Activated T-cell treated with anti-CD3 and anti-CD28 coated beads for 4 hours (primary cell): ENCODE measurements around the gene SNX11.
"Not testable (repeated sequence)": the region's sequence is repeated elsewhere in the genome, so short reads cannot be mapped to it uniquely, and the experiment has no call there.

ENCODE experiments used
- DNase-seq: peaks from one replicate; pipeline ENCODE4 v3.0.0-alpha.2; 2020

Gene SNX11, protein sequence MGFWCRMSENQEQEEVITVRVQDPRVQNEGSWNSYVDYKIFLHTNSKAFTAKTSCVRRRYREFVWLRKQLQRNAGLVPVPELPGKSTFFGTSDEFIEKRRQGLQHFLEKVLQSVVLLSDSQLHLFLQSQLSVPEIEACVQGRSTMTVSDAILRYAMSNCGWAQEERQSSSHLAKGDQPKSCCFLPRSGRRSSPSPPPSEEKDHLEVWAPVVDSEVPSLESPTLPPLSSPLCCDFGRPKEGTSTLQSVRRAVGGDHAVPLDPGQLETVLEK

DNA sequence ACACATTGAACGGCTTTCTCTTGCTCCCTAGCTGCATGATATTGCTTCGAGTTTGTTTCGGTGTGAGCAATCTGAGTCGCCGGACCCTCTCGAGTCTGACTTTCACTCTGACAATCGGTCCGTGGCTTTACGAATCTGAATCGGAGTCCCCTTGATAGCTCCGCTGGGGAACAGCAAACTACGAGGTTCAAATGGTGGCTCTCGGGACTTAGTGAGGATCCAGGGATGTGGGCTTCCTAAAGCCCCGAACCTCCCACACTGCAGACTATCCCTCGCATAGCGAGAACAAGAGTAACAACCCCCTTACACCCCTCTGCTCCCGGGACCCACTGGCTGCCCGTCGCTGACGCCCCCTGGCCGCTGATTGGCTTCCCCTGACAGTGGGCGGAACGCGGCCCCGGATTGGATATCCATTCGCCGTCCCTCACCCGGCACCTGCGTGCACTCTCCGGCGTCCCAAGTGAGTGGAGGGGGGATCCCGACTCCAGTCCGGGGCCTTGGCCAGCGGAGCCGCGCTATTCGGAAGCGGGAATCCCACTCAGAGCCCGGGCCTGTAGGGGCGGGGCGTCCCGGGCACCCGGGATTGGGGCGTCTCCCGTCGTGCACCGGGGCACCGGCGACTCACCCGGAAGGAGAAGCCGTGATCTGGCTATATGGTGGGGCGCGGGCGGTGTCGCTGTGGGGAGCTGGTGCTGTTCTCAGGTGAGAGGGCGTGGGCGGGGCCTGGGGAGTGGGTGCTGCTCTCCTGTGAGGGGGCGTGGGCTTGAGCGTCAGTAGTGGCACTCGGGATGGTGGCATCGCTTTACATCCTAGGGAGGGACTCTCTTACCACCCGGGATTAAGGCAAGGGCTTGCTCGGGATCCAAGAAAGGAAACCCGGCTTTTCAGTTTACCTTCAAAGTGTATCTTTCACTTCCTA is at the start of gene SNX11:
SNX11 (plus strand) TSS at position 630 of the 919 bp plus-strand sequence. CDS start 4,278 bp downstream, outside the sequence.
- DNase-seq, result peak; percentile 96

DNA sequence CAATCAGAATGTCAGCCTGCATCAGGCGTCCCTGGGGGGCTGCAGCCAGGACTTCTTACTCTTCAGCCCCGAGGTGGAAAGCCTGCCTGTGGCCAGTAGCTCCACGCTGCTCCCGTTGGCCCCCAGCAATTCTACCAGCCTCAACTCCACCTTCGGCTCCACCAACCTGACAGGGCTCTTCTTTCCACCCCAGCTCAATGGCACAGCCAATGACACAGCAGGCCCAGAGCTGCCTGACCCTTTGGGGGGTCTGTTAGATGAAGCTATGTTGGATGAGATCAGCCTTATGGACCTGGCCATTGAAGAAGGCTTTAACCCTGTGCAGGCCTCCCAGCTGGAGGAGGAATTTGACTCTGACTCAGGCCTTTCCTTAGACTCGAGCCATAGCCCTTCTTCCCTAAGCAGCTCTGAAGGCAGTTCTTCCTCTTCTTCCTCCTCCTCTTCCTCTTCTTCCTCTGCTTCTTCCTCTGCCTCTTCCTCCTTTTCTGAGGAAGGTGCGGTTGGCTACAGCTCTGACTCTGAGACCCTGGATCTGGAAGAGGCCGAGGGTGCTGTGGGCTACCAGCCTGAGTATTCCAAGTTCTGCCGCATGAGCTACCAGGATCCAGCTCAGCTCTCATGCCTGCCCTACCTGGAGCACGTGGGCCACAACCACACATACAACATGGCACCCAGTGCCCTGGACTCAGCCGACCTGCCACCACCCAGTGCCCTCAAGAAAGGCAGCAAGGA is 49.0 kb upstream of the SNX11 start:
- no peak for DNase-seq

DNA sequence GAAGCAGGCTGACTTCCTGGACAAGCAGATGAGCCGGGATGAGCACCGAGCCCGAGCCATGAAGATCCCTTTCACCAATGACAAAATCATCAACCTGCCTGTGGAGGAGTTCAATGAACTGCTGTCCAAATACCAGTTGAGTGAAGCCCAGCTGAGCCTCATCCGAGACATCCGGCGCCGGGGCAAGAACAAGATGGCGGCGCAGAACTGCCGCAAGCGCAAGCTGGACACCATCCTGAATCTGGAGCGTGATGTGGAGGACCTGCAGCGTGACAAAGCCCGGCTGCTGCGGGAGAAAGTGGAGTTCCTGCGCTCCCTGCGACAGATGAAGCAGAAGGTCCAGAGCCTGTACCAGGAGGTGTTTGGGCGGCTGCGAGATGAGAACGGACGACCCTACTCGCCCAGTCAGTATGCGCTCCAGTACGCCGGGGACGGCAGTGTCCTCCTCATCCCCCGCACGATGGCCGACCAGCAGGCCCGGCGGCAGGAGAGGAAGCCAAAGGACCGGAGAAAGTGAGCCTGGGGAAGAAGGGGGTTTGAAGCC is 48.4 kb upstream of the SNX11 start:
- no peak for DNase-seq

DNA sequence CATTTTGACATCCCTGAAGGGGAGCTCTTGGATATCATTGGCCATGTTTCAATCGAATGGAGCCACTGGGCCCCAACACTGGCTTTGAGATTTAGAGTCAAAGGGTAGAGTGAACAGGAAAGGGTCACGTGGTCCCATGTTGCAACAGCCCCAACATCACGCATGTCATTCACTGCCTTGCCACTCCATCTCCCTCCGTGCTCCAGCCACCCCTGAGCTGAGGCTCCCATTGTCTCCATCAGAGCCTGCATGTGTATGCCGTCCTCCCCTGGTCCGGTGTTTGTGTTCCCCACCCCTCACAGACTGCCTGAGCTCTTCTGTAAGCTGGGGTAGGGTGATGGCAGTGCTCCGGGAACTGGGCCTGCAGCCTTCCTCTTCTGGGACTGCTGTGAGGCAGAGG is 47.3 kb upstream of the SNX11 start:
- no peak for DNase-seq

DNA sequence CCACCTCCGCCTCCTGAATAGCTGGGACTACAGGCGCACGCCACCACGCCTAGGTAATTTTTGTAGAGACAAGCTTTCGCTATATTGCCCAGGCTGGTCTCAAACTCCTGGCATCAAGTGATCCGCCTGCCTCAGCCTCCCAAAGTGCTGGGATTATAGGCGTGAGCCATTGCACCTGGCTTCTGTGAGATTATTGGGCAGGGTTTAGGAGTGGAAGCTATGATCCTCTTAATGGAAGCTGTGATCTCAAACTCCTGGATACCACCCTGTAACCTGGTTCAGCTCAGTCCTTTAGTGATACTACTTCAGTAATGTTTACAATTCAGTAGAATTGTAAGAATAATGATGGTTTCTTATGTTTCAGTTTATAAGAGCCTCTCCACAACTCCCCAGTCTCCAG is 45.3 kb upstream of the SNX11 start:
- no peak for DNase-seq

DNA sequence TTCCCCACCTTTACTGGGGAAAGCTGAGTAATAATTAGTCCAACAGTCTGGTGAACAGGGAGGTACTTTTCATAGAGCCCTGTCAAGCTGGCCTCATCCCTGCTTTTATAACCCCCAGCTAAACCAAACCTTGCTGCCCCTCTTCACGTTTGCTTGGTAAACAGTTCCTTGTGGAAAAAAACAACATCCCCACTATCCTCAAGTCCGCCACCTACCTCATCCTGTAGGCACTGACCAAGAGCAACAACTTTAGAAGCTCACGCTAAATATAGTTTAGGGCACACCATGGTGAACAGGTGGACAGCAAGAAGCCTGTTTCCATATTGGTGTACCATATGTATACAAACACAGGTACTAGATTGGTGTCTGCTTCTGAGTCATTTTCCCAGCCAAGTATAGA is 42.9 kb upstream of the SNX11 start:
- DNase-seq, result no peak

DNA sequence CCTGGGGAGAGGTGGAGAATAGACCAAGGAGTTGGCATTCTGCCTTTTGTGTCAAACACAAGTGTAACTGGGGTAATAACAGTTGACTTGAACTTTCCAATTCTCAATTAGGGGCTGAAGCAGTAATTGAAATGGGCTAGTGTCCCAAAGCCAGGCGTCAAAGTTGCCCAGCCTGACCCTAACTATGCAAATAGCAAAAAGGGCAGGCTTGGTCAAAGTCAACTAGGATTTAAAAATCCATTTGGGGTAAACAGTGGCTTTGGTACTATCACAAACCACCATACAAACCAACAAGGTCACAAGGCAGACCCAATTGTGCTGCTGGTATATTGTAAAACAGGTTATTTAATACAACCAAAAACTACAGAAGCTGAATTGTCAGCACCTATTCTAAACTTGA is 41.4 kb upstream of the SNX11 start:
- no peak for DNase-seq

DNA sequence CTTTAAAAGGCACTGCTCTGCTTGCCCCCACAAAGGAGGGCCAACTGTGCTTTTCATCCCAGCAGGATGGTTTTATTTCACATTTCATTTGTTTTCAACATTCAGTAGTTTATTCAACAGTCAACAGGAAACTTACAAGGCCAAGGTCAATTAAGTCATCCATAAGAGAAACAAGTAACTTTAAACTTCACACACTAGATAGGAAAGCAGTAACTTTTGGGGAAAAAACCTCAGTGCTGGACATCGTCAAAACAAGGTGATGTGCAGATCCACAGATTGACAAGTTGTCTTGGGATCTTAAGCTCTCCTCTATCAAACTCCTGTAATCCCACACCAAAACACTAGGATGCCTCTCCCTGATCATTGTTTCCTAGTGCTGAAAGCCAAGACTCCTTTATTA is 40.9 kb upstream of the SNX11 start:
- no peak for DNase-seq

DNA sequence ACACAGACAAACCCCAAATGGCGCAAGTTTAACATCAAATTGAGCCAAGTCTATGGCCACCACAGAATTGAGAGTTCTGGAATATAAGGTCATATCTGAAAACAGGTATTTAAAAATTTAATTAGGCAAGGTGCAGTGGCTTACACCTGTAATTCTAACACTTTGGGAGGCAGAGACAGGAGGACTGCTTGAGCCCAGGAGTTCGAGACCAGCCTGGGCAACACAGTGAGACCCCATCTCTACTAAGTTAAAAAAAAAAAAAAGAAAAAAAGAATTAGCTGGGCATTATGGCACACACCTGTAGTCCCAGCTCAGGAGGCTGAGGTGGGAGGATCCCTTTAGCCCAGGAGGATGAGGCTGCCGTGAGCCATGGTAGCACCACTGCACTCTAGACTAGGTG is 40.3 kb upstream of the SNX11 start:
- DNase-seq, result no peak

DNA sequence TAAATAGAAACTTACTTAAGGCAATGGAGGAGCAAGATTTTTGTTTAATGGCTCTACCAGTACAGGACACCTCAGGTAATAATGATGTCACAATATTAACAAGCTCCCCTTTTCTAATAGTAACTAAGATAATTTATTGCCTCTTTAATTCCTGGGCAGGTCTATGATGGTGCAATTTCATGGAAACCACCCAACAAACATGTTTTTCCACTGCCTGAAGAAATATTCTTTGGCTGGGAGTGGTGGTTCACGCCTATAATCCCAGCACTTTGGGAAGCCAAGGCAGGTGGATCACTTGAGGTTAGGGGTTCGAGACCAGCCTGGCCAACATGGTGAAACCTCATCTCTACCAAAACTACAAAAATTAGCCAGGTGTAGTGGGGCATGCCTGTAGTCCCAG is 39.8 kb upstream of the SNX11 start:
- not testable (repeated sequence) for DNase-seq

DNA sequence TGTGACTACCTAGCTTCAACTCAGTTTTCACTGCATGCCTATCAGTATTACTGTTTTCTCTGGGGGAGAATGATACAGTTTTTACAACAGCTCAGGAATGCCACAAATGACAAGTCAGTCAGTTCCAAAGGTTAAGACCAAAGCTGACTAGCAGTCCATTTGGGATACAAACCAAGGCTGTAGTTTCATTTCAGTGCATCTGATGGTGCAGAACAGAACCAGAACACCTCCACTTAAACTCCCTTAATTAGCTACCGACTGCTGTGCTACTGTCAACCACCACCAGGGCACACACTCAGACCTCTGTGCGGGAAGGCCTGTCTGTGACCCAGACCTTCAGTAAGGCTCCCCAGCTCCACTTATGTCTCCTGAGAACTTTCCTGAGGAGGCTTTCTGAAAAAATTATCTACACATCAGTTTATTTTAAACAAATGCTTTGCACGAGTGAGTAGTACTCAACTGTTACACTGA is 39.0 kb upstream of the SNX11 start:
- no peak for DNase-seq

DNA sequence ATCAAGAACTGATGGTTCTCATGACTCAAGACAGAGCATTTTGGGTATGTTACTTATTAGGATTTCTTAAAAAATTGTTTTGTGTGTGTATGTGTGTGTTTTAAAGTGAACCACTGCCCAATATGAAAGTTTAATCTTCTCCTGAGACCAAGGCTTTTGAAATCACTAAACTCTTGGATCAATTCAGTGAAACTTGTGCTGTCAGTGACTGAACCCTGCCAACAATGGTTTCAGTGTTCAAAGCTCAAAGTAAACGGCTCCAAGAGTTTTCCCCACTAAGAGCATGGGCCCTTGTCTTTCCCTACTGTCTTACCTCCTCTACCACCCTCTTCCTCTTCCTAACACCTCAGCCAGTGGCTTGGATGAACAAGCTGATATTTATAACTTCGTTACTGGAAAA is 37.4 kb upstream of the SNX11 start:
- DNase-seq, result no peak

DNA sequence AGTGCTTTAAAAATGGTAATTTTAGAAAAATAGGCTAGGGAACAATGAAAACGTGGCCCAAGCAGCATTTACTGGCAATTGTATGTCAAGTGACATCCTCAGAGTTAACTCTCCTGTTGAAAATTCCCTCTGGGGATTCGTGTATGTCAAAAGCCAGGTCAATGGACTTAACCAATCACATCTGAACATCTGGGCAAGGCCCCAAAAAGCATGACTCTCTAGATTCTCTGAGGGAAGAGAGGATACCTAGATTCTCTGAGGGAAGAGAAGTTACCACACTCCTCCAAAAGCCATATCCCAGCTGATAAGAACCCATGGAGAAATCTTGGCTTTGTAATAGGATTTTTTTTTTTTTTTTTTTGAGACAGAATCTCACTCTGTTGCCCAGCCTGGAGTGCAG is 35.9 kb upstream of the SNX11 start:
- DNase-seq, result no peak

DNA sequence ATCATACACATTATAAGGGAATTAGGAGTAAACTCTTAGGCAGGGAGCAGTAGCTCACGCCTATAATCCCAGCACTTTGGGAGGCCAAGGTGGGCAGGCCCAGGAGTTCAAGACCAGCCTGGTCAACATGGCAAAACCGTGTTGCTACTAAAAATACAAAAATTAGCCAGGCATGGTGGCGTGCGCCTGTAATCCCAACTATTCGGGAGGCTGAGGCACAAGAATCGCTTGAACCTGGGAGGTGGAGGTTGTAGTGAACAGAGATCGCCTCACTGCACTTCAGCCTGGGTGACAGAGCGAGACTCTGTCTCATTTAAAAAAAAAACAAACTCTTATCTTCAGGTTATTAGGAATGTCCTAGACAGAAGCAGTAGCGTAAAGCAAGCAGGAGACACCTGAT is 34.8 kb upstream of the SNX11 start:
- DNase-seq, result not testable (repeated sequence)

DNA sequence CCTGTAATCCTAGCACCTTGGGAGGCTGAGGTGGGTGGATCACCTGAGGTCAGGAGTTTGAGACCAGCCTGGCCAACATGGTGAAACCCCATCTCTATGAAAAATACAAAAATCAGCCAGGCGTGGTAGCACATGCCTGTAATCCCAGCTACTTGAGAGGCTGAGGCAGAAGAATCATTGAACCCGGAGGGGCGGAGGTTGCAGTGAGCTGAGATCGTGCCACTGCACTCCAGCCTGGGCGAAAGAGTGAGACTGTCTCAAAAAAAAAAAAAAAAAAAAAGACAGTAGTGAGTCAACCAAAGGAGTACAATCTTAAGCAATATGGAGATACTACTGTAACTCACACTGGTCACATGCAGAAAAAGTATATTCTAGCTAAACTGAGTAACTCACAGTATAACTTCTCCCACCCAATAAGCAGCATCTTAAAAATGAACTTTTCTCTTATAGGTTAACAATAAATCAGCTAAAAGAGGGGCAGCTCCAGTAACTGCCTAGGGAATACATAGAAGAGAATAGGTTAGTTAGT is 33.9 kb upstream of the SNX11 start:
- not testable (repeated sequence) for DNase-seq

DNA sequence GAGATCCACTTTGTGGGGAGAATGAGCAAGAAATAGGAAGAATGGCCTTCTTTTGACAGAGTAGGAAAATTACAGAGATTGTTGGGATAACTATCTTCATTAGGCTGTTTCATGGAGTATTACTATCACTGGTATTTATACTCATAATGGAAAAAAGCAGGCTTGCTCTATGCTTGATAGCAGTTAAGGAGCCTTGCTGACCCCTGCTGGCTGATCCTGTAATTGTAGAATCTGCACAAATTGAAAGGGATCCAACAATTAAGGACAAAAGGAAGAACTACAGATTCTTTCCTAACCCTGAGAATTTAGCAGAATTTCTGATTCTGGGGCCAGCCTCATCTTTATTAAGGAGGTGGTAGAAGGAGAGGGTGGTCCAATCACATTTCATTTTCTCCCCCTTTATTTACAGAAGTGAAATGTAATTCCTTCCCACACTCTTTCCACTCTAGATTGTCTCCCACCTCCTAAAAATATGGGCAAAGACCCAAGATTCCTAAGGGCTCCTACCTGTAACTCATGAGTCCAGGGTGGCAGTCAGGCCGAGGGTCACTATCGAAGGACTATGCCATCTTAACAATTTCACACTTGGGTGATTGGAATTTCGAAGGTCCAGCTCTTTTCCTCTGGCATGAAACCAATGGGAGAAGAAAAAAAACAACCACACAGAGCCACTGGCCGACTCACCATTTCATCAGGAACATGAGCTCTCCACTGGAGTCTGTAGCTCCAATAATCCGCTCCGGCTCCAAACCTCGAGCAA is 33.1 kb upstream of the SNX11 start:
- peak; percentile 73 for DNase-seq

DNA sequence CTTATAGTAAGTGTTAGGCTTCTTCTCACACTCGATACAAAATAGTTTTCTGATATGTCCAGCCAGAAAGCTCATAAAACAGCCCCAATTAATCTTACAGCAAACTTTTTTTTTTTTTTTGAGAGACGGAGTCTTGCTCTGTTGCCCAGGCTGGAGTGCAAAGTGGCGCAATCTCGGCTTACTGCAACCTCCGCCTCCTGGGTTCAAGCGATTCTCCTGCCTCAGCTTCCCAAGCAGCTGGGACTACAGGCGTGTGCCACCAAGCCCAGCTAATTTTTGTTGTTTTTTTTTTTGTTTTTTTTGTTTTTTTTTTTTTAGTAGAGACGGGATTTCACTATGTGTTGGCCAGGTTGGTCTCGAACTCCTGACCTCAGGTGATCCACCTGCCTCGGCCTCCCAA is 30.4 kb upstream of the SNX11 start:
- DNase-seq, result not testable (repeated sequence)

DNA sequence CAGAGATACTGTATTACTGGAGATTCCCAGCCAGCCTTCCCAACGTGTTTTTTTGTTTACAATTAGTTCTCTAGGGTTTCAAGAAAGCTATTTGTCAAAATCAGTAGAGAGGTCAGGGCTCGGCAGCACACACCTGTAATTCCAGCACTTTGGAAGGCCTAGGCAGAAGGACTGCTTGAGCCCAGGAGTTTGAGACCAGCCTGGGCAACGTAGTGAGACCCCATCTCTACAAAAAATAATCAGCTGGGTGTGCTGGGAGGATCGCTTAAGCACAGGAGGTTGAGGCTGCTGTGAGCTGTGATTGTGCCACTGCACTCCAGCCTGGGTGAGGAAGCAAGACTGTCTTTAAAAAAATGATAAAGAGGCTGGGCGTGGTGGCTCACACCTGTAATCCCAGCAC is 25.7 kb upstream of the SNX11 start:
- DNase-seq, result no peak

DNA sequence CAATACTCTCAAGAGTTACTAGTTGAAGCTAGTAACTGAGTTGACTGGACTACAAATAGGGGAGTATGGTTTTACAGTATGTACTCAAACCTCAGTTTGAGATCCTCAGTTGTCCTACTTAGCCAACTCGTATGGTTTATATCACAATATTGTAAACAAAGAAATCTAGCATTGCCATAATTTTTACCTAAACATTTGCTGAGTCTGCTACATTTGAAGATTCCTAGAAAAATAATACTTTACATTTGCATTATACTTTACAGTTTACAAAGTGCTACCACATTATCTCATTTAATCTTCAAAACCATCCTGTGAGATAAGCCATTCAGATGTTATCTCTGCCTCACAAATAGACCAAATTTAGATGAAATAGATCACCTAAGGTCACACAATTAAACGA is 22.6 kb upstream of the SNX11 start:
- DNase-seq, result no peak

DNA sequence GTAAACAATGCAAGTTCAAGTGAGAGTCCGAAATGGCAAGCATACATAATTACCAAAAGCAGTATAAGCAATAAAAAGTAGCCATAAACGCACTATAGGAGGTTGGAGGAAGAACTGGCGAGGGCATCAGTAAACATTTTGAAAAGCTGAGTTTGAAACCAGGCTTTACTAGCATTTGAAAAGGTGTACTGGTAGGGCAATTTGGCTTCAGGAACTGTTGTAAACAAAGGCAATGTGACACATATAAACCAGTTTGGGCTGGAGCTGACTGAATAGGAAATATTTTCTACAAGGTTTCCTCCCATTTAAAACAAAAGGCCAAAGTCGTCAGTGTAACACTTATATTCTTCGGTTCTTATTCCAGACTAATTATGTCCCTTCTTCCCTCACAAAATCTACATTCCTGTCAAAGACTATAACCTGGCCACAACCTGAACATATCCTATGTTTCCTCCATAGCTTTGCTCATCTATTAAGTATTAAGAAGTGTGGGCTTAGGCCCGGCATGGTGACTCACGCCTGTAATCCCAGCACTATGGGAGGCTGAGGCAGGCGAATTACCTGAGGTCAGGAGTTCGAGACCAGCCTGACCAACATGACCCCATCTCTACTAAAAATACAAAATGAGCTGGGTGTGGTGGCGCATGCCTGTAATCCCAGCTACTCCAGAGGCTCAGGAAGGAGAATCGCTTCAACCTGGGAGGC is 14.1 kb upstream of the SNX11 start:
- no peak for DNase-seq

DNA sequence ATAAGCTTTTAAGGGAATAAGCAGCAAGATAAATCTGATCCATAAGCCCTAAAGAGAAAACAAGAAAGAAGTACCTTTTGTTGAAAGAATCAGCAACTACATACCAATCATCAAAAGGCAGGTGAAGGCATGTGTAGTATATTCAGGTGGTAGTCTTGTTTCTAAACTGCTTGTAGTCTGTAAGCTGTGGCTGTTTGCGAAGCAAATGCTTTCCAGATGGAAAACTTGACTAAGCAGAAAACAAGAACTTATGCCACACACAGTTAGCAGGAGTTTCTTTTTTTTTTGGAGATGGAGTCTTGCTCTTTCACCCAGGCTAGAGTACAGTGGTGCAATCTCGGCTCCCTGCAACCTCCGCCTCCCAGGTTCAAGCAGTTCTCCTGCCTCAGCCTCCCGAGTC is 12.0 kb upstream of the SNX11 start:
- DNase-seq, result no peak

DNA sequence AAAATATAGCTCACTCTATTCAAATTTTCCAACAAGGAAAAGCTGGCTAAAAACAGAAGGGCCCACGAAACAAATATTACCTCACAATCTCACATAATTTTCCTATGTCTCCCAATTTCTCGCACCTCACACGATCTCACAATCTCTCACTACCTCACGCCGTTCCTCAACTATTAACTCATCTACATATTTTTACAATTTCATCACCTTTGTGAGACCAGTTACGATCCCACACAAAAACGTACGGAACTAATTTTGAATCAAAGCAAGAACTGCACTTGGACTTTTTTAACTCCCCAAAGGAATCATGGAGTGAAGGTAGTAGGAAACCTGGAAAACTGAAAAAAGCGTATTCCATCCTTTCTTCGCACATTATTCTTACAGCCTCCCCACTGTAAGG is 7.4 kb upstream of the SNX11 start:
- no peak for DNase-seq
